GM12892 (cell line): Measurements from ENCODE around the gene COPZ1.

Experiments used
- POLR2A ChIP-seq: IDR thresholded peaks from 2 replicates; pipeline ENCODE4 v1.6.1; 2011; ENCODE audit warnings: low read depth, low read length, control low read depth
- TAF1 ChIP-seq: IDR thresholded peaks from 2 replicates; pipeline ENCODE4 v1.6.1; 2011; ENCODE audit warnings: low read depth, mild to moderate bottlenecking, control low read depth, low read length, borderline replicate concordance

DNA sequence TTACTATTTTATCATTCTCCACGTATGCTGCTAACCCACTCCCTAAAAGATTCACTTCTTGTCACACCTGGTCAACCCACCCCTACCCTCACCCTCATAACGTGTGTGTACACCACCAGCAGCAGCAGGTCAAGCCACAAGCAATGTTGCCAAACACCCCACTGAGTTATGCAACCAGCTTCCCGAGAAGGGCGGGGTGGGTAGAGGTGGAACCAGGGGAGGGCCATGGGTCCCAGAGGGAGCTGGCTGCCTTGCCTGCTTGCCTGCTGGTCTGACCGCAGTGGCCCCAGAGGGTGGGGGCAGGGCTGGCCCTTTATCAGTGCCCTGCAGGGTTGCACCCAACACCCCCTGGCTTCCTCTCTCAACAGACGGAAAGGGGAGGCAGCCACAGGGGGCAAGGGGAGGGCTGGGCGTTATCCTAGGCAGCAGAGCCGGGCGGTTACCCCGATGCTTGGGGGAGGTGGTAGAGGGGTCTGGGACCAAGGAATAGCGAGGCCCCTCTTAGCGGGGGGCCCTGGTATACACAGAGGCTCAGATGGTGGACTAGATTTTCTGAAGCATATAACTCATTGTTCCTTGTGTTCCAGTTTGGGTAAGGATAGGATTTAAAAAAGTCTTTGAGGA is 20.6 kb upstream of the COPZ1 start:
- TF ChIP-seq POLR2A, result no peak
- TF ChIP-seq TAF1, result no peak
